Right atrium auricular region (tissue), 2 donors: ENCODE measurements around the gene NTRK3. TPM values are rescaled to one million over a fixed set of nuclear protein-coding genes. Genes with fewer than 3 reads are reported as not detected.

ENCODE experiments used
- DNase-seq: peaks from one replicate; pipeline ENCODE4 v3.0.0-alpha.2; 2019; ENCODE audit warnings: low spot score
- H3K27ac ChIP-seq, 2 donors: fragments of 200-600 bp; sonication (generic); 1 replicate in 1 of 2; 2 replicates in 1 of 2; pipeline ENCODE4 v1.5.1; 2016 to 2019
- H3K27me3 ChIP-seq, 2 donors: fragments of 200-600 bp; sonication (generic); one replicate each; pipeline versions ENCODE4 v1.5.1 to v1.6.0; 2017 to 2019
- H3K36me3 ChIP-seq: fragments of 200-600 bp; sonication (generic); one replicate; pipeline ENCODE4 v1.5.1; 2016
- H3K4me1 ChIP-seq, 2 donors: fragments of 200-600 bp; sonication (generic); one replicate each; pipeline versions ENCODE4 v1.5.1 to v1.6.0; 2017 to 2019
- H3K4me3 ChIP-seq, 2 donors: fragments of 200-600 bp; sonication (generic); 1 replicate in 1 of 2; 2 replicates in 1 of 2; pipeline ENCODE4 v1.5.1; 2017 to 2019; ENCODE audit warnings: mild to moderate bottlenecking in 1 of 2, moderate library complexity in 1 of 2
- H3K9me3 ChIP-seq, 2 donors: fragments of 200-600 bp; sonication (generic); one replicate each; pipeline ENCODE4 v1.5.1; 2019
- CTCF ChIP-seq, 2 donors: fragments of 200-600 bp; sonication (generic); IDR thresholded peaks; one replicate each; pipeline ENCODE4 v1.5.1; 2019; ENCODE audit warnings: antibody characterized with exemption in 2 of 2
- total RNA-seq, 2 donors: library from RNA; depleted of rRNA; stranded (reverse); fragments of >200 nt; gene quantifications; one replicate each; pipeline ENCODE4 v1.1.0, GENCODE V29; 2016

NTRK3 gene
- total RNA-seq, 2 donors from 2014 or later, result 1.5 to 4.5 TPM

- TF ChIP-seq CTCF (IDR thresholded peaks at IDR 0.05), result no peak
- Histone ChIP-seq H3K9me3 (no peaks in the 10 kb centered on the region), H3K27ac (no peak overlapping the region)
These were observed 137.8 kb downstream of the NTRK3 start for GRCh38 chr15:88118741-88119140.

GRCh38 chr15:88118035-88118434 lies 138.5 kb downstream of the NTRK3 start:
- DNase-seq, result no peak
- Histone ChIP-seq H3K27ac (no peak overlapping the region), H3K4me3 (no peak overlapping the region), H3K27me3 (no peaks in the 10 kb centered on the region), H3K4me1 (no peaks in the 10 kb centered on the region), H3K9me3 (no peaks in the 10 kb centered on the region), H3K36me3 (no peaks in the 10 kb centered on the region)
- TF ChIP-seq CTCF (IDR thresholded peaks at IDR 0.05), result no peak

More at GRCh38 chr15:88118741-88119140, 137.8 kb downstream of the NTRK3 start:
- Histone ChIP-seq H3K4me1 (no peaks in the 10 kb centered on the region), H3K36me3 (no peaks in the 10 kb centered on the region), H3K27me3 (no peaks in the 10 kb centered on the region), H3K4me3 (no peak overlapping the region)
- DNase-seq, result no peak

GRCh38 chr15:88115486-88116152 lies 140.9 kb downstream of the NTRK3 start:
- H3K27me3 ChIP-seq, result no peaks in the 10 kb centered on the region
- H3K4me3 ChIP-seq, result no peak overlapping the region
- no peak for TF ChIP-seq CTCF (IDR thresholded peaks at IDR 0.05)
- H3K4me1 ChIP-seq, result no peaks in the 10 kb centered on the region
- no peaks in the 10 kb centered on the region for H3K36me3 ChIP-seq
- no peak overlapping the region for H3K27ac ChIP-seq
- no peaks in the 10 kb centered on the region for H3K9me3 ChIP-seq
- DNase-seq, result no peak

GRCh38 chr15:88113613-88114308 lies 142.8 kb downstream of the NTRK3 start:
- Histone ChIP-seq H3K27me3 (no peaks in the 10 kb centered on the region), H3K4me3 (no peak overlapping the region), H3K27ac (no peak overlapping the region), H3K4me1 (no peaks in the 10 kb centered on the region), H3K36me3 (no peaks in the 10 kb centered on the region), H3K9me3 (no peaks in the 10 kb centered on the region)
- DNase-seq, result no peak
- TF ChIP-seq CTCF (IDR thresholded peaks at IDR 0.05), result no peak

GRCh38 chr15:88108991-88109390 lies 147.5 kb downstream of the NTRK3 start:
- DNase-seq, result no peak

More at GRCh38 chr15:88108991-88109390, 147.5 kb downstream of the NTRK3 start:
- no peaks in the 10 kb centered on the region for H3K9me3 ChIP-seq
- H3K4me3 ChIP-seq, result no peak overlapping the region
- no peaks in the 10 kb centered on the region for H3K36me3 ChIP-seq
- no peaks in the 10 kb centered on the region for H3K4me1 ChIP-seq
- H3K27me3 ChIP-seq, result no peaks in the 10 kb centered on the region
- no peak for TF ChIP-seq CTCF (IDR thresholded peaks at IDR 0.05)
- no peak overlapping the region for H3K27ac ChIP-seq
